ENCODE results near the gene TEX13D. TPM values are rescaled to one million over a fixed set of nuclear protein-coding genes. Genes with fewer than 3 reads are reported as not detected.
A peak's percentile ranks its signal among the peaks of the same experiment; 100 is the strongest.

Gene TEX13D
- total RNA-seq, 2 experiments from 2014 or later, result not detected

DNA sequence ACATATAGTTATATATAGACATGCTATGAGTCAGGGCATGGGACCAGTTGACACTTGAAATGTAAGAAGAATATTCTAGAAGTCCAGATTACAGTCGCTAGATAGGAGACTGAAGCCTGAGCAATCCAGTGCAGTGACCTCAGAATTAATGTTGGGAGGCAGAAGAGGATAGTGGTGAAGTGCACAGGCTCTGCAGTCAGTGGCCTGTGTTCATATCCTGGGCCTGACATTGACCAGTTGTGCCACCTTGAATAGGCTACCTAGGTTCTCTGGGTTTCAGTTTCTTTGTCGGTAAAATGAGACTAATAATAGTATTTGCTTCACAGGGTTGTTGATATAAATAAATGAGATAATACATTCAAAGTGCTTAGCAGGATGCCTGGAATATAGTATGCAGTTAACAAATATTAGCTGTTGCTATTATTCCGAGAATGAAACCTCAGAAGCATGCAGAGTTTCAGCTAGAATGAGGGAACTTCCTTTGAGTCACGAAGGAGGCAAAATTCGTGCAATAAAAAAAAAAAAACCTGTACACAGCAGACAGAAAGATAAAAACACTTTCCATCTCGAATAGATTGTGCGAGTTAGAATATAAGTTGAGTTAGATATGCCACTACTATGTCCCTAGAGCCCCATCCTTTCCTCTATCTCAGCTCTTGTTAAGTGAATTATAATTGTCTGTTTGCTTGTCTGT, 9.9 kb downstream of the TEX13D start:
- H3K9me3 ChIP-seq (ENCODE audit: low read length), result no peaks in the 10 kb centered on the region
- peaks cover 50% of the 10 kb centered on the region for H3K4me1 ChIP-seq (ENCODE audit: insufficient read depth, low read length, poor library complexity, severe bottlenecking)
- no peaks in the 10 kb centered on the region for H3K36me3 ChIP-seq (ENCODE audit: insufficient read depth, low read length)
- H3K27ac ChIP-seq (ENCODE audit: low read depth, low read length, poor library complexity, severe bottlenecking), result no peak overlapping the region
- peak overlapping the region; percentile 67; the same call in 1 of the 2 replicates for H2AFZ ChIP-seq (ENCODE audit: low read length)
- no peaks in the 10 kb centered on the region for H3K9me2 ChIP-seq (ENCODE audit: insufficient read depth, low read length)
- no peak for TF ChIP-seq EZH2phosphoT487 (IDR thresholded peaks at IDR 0.05; ENCODE audit: borderline replicate concordance, low read depth, low read length)
- TF ChIP-seq, protein P1, sequence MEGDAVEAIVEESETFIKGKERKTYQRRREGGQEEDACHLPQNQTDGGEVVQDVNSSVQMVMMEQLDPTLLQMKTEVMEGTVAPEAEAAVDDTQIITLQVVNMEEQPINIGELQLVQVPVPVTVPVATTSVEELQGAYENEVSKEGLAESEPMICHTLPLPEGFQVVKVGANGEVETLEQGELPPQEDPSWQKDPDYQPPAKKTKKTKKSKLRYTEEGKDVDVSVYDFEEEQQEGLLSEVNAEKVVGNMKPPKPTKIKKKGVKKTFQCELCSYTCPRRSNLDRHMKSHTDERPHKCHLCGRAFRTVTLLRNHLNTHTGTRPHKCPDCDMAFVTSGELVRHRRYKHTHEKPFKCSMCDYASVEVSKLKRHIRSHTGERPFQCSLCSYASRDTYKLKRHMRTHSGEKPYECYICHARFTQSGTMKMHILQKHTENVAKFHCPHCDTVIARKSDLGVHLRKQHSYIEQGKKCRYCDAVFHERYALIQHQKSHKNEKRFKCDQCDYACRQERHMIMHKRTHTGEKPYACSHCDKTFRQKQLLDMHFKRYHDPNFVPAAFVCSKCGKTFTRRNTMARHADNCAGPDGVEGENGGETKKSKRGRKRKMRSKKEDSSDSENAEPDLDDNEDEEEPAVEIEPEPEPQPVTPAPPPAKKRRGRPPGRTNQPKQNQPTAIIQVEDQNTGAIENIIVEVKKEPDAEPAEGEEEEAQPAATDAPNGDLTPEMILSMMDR (conservative IDR thresholded peaks at IDR 0.05; ENCODE audit: low read length), result no peak
- no TSS peak for BruUV-seq (replicated peaks)
- H3K4me2 ChIP-seq (ENCODE audit: low read length), result peak overlapping the region; percentile 8
- intact Hi-C loops (cut with micrococcal nuclease; ENCODE audit: unreplicated experiment), result no loop called here
- no peaks in the 10 kb centered on the region for H4K20me1 ChIP-seq (ENCODE audit: insufficient read depth, low read length)
- no peaks in the 10 kb centered on the region for H3K79me2 ChIP-seq (ENCODE audit: insufficient read depth, low read depth, low read length)
- no peak for DNase-seq (ENCODE audit: low spot score)
- ChIA-PET POLR2A (interaction anchor here (1.2 kb wide), 1 partner anchor 16 kb away, joined by 4 read pairs; no protein-coding TSS in a partner anchor), CTCF (ENCODE audit: unreplicated experiment) (no interaction called here)
- no peak overlapping the region for H3K4me3 ChIP-seq (ENCODE audit: low read depth, low read length, poor library complexity, severe bottlenecking)

GRCh38 chrX:124343016-124343415, 10.6 kb downstream of the TEX13D start:
- CTCF ChIA-PET (ENCODE audit: unreplicated experiment), result no interaction called here

More at GRCh38 chrX:124343016-124343415, 10.6 kb downstream of the TEX13D start:
- TF ChIP-seq, protein P1 (conservative IDR thresholded peaks at IDR 0.05; ENCODE audit: low read length), result no peak
- TF ChIP-seq EZH2phosphoT487 (IDR thresholded peaks at IDR 0.05; ENCODE audit: borderline replicate concordance, low read depth, low read length), result no peak
- Histone ChIP-seq H3K4me2 (ENCODE audit: low read length) (no peak overlapping the region), H3K27ac (ENCODE audit: low read depth, low read length, poor library complexity, severe bottlenecking) (no peak overlapping the region), H2AFZ (ENCODE audit: low read length) (peak overlapping the region; percentile 67; the same call in 1 of the 2 replicates), H3K79me2 (ENCODE audit: insufficient read depth, low read depth, low read length) (no peaks in the 10 kb centered on the region), H3K4me3 (ENCODE audit: low read depth, low read length, poor library complexity, severe bottlenecking) (no peak overlapping the region), H4K20me1 (ENCODE audit: insufficient read depth, low read length) (no peaks in the 10 kb centered on the region), H3K9me2 (ENCODE audit: insufficient read depth, low read length) (no peaks in the 10 kb centered on the region), H3K4me1 (ENCODE audit: insufficient read depth, low read length, poor library complexity, severe bottlenecking) (peaks cover 50% of the 10 kb centered on the region), H3K36me3 (ENCODE audit: insufficient read depth, low read length) (no peaks in the 10 kb centered on the region), H3K9me3 (ENCODE audit: low read length) (no peaks in the 10 kb centered on the region)
- POLR2A ChIA-PET, result interaction anchor here (1.2 kb wide), 1 partner anchor 15 kb away, joined by 4 read pairs; no protein-coding TSS in a partner anchor
- intact Hi-C loops (cut with micrococcal nuclease; ENCODE audit: unreplicated experiment), result no loop called here
- DNase-seq (ENCODE audit: low spot score), result no peak
- BruUV-seq (replicated peaks), result no TSS peak
